Endothelial cell of umbilical vein (primary cell): Measurements from ENCODE around the gene CRACR2B. TPM values are rescaled to one million over a fixed set of nuclear protein-coding genes. Genes with fewer than 3 reads are reported as not detected.

Experiments used
- BruUV-seq: library from RNA; stranded (reverse); fragments of 400-500 nt; replicated peaks from 2 replicates; lab custom pipeline; 2021; lab: Mats Ljungman, UMichigan
- CTCF ChIA-PET: fragments of 300-600, 350-600 bp; sonication (Branson Sonifier 250); formaldehyde crosslinking; loops from one replicate; lab custom pipeline; 2021; ENCODE audit warnings: antibody characterized with exemption, inconsistent platforms; lab: Charles Lee
- POLR2A ChIA-PET: fragments of 300-600, 350-600 bp; sonication (Branson Sonifier 250); formaldehyde crosslinking; loops from one replicate; lab custom pipeline; 2021; ENCODE audit warnings: antibody characterized with exemption, inconsistent platforms; lab: Charles Lee
- DNase-seq: peaks from one replicate; pipeline ENCODE4 v3.0.0-alpha.2; 2011; ENCODE audit warnings: low read depth, low spot score
- FAIRE-seq: peaks from 2 replicates; lab custom pipeline; 2011; peaks lifted over from hg19 to GRCh38; lab: Jason Lieb, UNC
- H2AFZ ChIP-seq: 2 replicates; pipeline ENCODE4 v1.6.0; 2012; ENCODE audit warnings: low read depth, low read length, control low read depth, inconsistent platforms
- H3K27ac ChIP-seq: 2 replicates; pipeline ENCODE4 v1.5.1; 2011; ENCODE audit warnings: low read depth, mild to moderate bottlenecking, control low read depth, low read length, moderate library complexity; ENCODE audit not compliant: insufficient read depth
- H3K27me3 ChIP-seq, 2 experiments: 2 replicates each; pipeline versions ENCODE4 v1.6.0 to v1.6.1; 2011; ENCODE audit warnings: low read length in 2 of 2, mixed read lengths in 1 of 2; ENCODE audit not compliant: control insufficient read depth in 2 of 2, insufficient read depth in 2 of 2
- H3K36me3 ChIP-seq, 2 experiments: 2 replicates in 1 of 2; 3 replicates in 1 of 2; pipeline ENCODE4 v1.5.1; 2011; ENCODE audit warnings: low read length in 2 of 2, mild to moderate bottlenecking in 1 of 2, moderate library complexity in 1 of 2; ENCODE audit not compliant: control insufficient read depth in 2 of 2, insufficient read depth in 2 of 2; ENCODE audit errors: extremely low read depth in 1 of 2
- H3K4me1 ChIP-seq: 3 replicates; pipeline ENCODE4 v1.5.1; 2011; ENCODE audit warnings: mild to moderate bottlenecking, low read length; ENCODE audit not compliant: control insufficient read depth, insufficient read depth; ENCODE audit errors: extremely low read depth
- H3K4me2 ChIP-seq: 2 replicates; pipeline ENCODE4 v1.6.1; 2011; ENCODE audit warnings: low read length, control low read depth, mixed read lengths; ENCODE audit not compliant: insufficient read depth
- H3K4me3 ChIP-seq, 3 experiments: fragments of 200-600 bp in 1 of 3; sonication (generic), shearing (Covaris generic) in 1 of 3; replicated peaks in 1 of 3; 2 replicates each; pipeline ENCODE4 v1.5.1; 2011 to 2016; ENCODE audit warnings: control low read depth in 3 of 3, low read length in 3 of 3, mild to moderate bottlenecking in 2 of 3, inconsistent platforms in 1 of 3, low read depth in 1 of 3, moderate library complexity in 1 of 3; ENCODE audit not compliant: insufficient read depth in 1 of 3
- H3K79me2 ChIP-seq: 2 replicates; pipeline ENCODE4 v1.6.0; 2012; ENCODE audit warnings: low read length, inconsistent platforms; ENCODE audit not compliant: control insufficient read depth, insufficient read depth
- H3K9ac ChIP-seq: replicated peaks from 2 replicates; pipeline ENCODE3; 2011; ENCODE audit warnings: low read length, control low read depth; ENCODE audit not compliant: insufficient read depth; ENCODE audit errors: extremely low read depth
- H3K9me1 ChIP-seq: replicated peaks from 3 replicates; pipeline ENCODE4 v1.6.0; 2011; ENCODE audit warnings: mild to moderate bottlenecking, low read length; ENCODE audit not compliant: control insufficient read depth, insufficient read depth; ENCODE audit errors: extremely low read depth
- H3K9me3 ChIP-seq: replicated peaks from 2 replicates; pipeline ENCODE4 v1.5.1; 2012; ENCODE audit warnings: low read length, inconsistent platforms; ENCODE audit not compliant: control insufficient read depth, insufficient read depth
- H4K20me1 ChIP-seq: replicated peaks from 2 replicates; pipeline ENCODE3; 2011; ENCODE audit warnings: mild to moderate bottlenecking, low read length; ENCODE audit not compliant: control insufficient read depth, insufficient read depth; ENCODE audit errors: extremely low read depth
- CTCF ChIP-seq, 2 donors: IDR thresholded peaks; 1 replicate in 1 of 2; 2 replicates in 1 of 2; pipeline ENCODE4 v1.5.1; 2011; ENCODE audit warnings: low read length in 2 of 2, mild to moderate bottlenecking in 2 of 2, moderate library complexity in 2 of 2, control low read depth in 1 of 2, inconsistent platforms in 1 of 2, low read depth in 1 of 2; ENCODE audit not compliant: insufficient read depth in 1 of 2; ENCODE audit errors: extremely low read depth in 1 of 2
- EZH2 ChIP-seq: IDR thresholded peaks from 2 replicates; pipeline ENCODE4 v1.6.1; 2012; ENCODE audit warnings: borderline replicate concordance, low read depth, mild to moderate bottlenecking, moderate library complexity, low read length, inconsistent platforms; ENCODE audit not compliant: severe bottlenecking
- FOS ChIP-seq: IDR thresholded peaks from 2 replicates; pipeline ENCODE4 v1.6.1; 2011; ENCODE audit warnings: mild to moderate bottlenecking, low read length, moderate library complexity, borderline replicate concordance; ENCODE audit not compliant: insufficient read depth
- GATA2 ChIP-seq: IDR thresholded peaks from 2 replicates; pipeline ENCODE4 v1.7.0; 2011; ENCODE audit warnings: low read depth, mild to moderate bottlenecking, moderate library complexity, mixed read lengths, low read length; ENCODE audit not compliant: insufficient read length, insufficient read depth
- JUN ChIP-seq: IDR thresholded peaks from 2 replicates; pipeline ENCODE4 v1.6.1; 2011; ENCODE audit warnings: borderline replicate concordance, low read depth; ENCODE audit not compliant: insufficient read length, insufficient read depth
- MAX ChIP-seq: IDR thresholded peaks from 2 replicates; pipeline ENCODE4 v1.6.1; 2011; ENCODE audit not compliant: insufficient read depth, insufficient read length
- MYC ChIP-seq: IDR thresholded peaks from one replicate; pipeline ENCODE4 v1.6.1; 2011; ENCODE audit warnings: mild to moderate bottlenecking, low read depth, low read length
- POLR2A ChIP-seq: IDR thresholded peaks from 2 replicates; pipeline ENCODE4 v1.6.1; 2012; ENCODE audit warnings: low read depth, mild to moderate bottlenecking, control low read depth, low read length
- POLR2AphosphoS5 ChIP-seq: IDR thresholded peaks from 2 replicates; pipeline ENCODE4 v1.6.1; 2012; ENCODE audit warnings: low read depth, mild to moderate bottlenecking, control low read depth, low read length, moderate library complexity; ENCODE audit not compliant: insufficient read depth
- dilution Hi-C: fragments of 300-500 bp; cut with MboI; formaldehyde crosslinking; loops from one replicate; pipeline ENCODE4 v1.15.0; 2019; ENCODE audit warnings: low sequenced_read_pairs; ENCODE audit not compliant: extremely low pct_ligation_motif_present
- intact Hi-C: fragments of 100-400 bp; cut with micrococcal nuclease; formaldehyde crosslinking; loops from one replicate; pipeline ENCODE4 v1.10.0; 2022
- polyA plus RNA-seq, 4 experiments: library from polyadenylated mRNA; depleted of rRNA in 3 of 4; stranded (reverse) in 3 of 4; unstranded in 1 of 4; fragments of >200 nt; gene quantifications; 2 replicates each; pipeline versions ENCODE4 v1.2.1 to v1.2.3, GENCODE V29; 2011 to 2012; ENCODE audit warnings: missing spikeins in 1 of 4
- total RNA-seq: library from RNA; stranded (reverse); gene quantifications from 2 replicates; pipeline ENCODE4 v1.2.3, GENCODE V29; 2021

The CRACR2B gene
- total and polyA plus RNA-seq, 2 donors (not counting 3 experiments of a cell fraction or from before 2014, with no cell fraction given), result 8.4 to 9.3 TPM

GRCh38 chr11:803467-803742 lies 24.3 kb upstream of the CRACR2B start:
- Histone ChIP-seq H2AFZ (no peak overlapping the region), H3K27me3 (no peaks in the 10 kb centered on the region), H3K9me3 (no peaks in the 10 kb centered on the region), H3K9me1 (no peaks in the 10 kb centered on the region), H3K4me3 (no peak overlapping the region), H4K20me1 (no peaks in the 10 kb centered on the region), H3K4me1 (peaks cover 16% of the 10 kb centered on the region), H3K79me2 (peaks cover 6% of the 10 kb centered on the region), H3K36me3 (peaks cover 0 to 20% of the 10 kb centered on the region in 2 experiments), H3K27ac (no peak overlapping the region), H3K9ac (no peak overlapping the region), H3K4me2 (peak overlapping the region; percentile 17)
- CTCF ChIA-PET, result interaction anchor here (0.6 kb wide), 1 partner anchor 73 kb away, joined by 3 read pairs; no protein-coding TSS in a partner anchor
- dilution Hi-C loops (no loop called here), intact Hi-C loops (no loop called here)
- DNase-seq (no peak), FAIRE-seq (no peak)
- POLR2A ChIA-PET, result no interaction called here
- no peak for TF ChIP-seq POLR2AphosphoS5
- TF ChIP-seq POLR2A, result no peak
- no peak for TF ChIP-seq GATA2
- no peak for TF ChIP-seq MYC
- no peak for TF ChIP-seq EZH2
- TF ChIP-seq MAX, result no peak
- TF ChIP-seq CTCF (IDR thresholded peaks at IDR 0.05; ENCODE audit: extremely low read depth in 1 of 2, insufficient read depth in 1 of 2, low read depth in 1 of 2, low read length in 2 of 2), result no peak
- TF ChIP-seq JUN, result no peak
- no peak for TF ChIP-seq FOS
- no TSS peak for BruUV-seq
